Measurements from ENCODE around the gene KLK5. TPM values are rescaled to one million over a fixed set of nuclear protein-coding genes. Genes with fewer than 3 reads are reported as not detected.

KLK5 gene
- total RNA-seq (not detected in 2 replicates), polyA plus RNA-seq (not detected in 2 replicates), polyA minus RNA-seq (not detected in 2 replicates)
- not detected for total RNA-seq (2013)

- Mint-ChIP-seq H3K27ac (no peak within 1 kb of the TSS), H3K9me3 (ENCODE audit: insufficient read depth) (no peaks in the 10 kb centered on the region), H3K4me1 (no peaks in the 10 kb centered on the region), H3K27me3 (peaks cover 38% of the 10 kb centered on the region), H3K4me3 (no peak within 1 kb of the TSS)
- no peak for TF ChIP-seq EZH2 (IDR thresholded peaks at IDR 0.05; ENCODE audit: borderline replicate concordance, insufficient read depth, low read depth, low read length, poor library complexity, severe bottlenecking)
- TF ChIP-seq CTCF (IDR thresholded peaks at IDR 0.05): no peak
- H2AFZ ChIP-seq (ENCODE audit: insufficient read depth, low read depth, low read length, poor library complexity, severe bottlenecking): no peak within 1 kb of the TSS
- ATAC-seq (ENCODE audit: low read depth) (no peak), DNase-seq (no peak)
- H3K9me3 ChIP-seq (ENCODE audit: control extremely low read depth in 1 of 3, control insufficient read depth in 2 of 3, insufficient read depth in 1 of 3, low read length in 2 of 3): peaks cover 0 to 15% (median 0%) of the 10 kb centered on the region in 3 donors
- no peak within 1 kb of the TSS for H3K9ac ChIP-seq (ENCODE audit: low read length)
- H3K27me3 ChIP-seq (replicated peaks in 1 of 4; ENCODE audit: control extremely low read depth in 1 of 4, control insufficient read depth in 3 of 4, insufficient read depth in 4 of 4, low read length in 3 of 4): peaks cover 0 to 2% (median 0%) of the 10 kb centered on the region in 4 experiments
- POLR2A ChIA-PET: no interaction called here
- no peak within 1 kb of the TSS for H3K4me3 ChIP-seq (ENCODE audit: control extremely low read depth in 1 of 5, extremely low read depth in 1 of 5, insufficient read depth in 1 of 5, low read depth in 2 of 5, low read length in 4 of 5)
- WGBS (ENCODE audit: insufficient coverage): 37% methylated on average over 6 of the region's 7 CpGs
- H3K36me3 ChIP-seq (replicated peaks in 1 of 2; ENCODE audit: control extremely low read depth in 1 of 2, control insufficient read depth in 1 of 2, extremely low read depth in 1 of 2, insufficient read depth in 2 of 2, low read length in 1 of 2): no peaks in the 10 kb centered on the region
- no peak within 1 kb of the TSS for H3K4me2 ChIP-seq (replicated peaks; ENCODE audit: low read depth, low read length, poor library complexity, severe bottlenecking)
- no peaks in the 10 kb centered on the region for H4K20me1 ChIP-seq (ENCODE audit: control insufficient read depth, insufficient read depth, low read length, poor library complexity, severe bottlenecking)
- intact Hi-C loops (cut with micrococcal nuclease): no loop called here
- CTCF ChIA-PET: no interaction called here
- H3K4me1 ChIP-seq (ENCODE audit: control insufficient read depth in 2 of 2, insufficient read depth in 2 of 2, low read length in 2 of 2): no peaks in the 10 kb centered on the region
- no peak within 1 kb of the TSS for H3K27ac ChIP-seq (ENCODE audit: low read length in 2 of 2)
- no peaks in the 10 kb centered on the region for H3K79me2 ChIP-seq (ENCODE audit: control insufficient read depth, insufficient read depth, low read length)
Observed at GRCh38 chr19:50952910-50953309, at the start of gene KLK5. Gene KLK5, minus strand, starts transcription at chr19:50953038. Its CDS starts 381 bp downstream, at chr19:50952657.

- H3K4me3 ChIP-seq (ENCODE audit: control extremely low read depth in 1 of 5, extremely low read depth in 1 of 5, insufficient read depth in 1 of 5, low read depth in 2 of 5, low read length in 4 of 5): no peak overlapping the region
- ChIA-PET CTCF (no interaction called here), POLR2A (no interaction called here)
- no peak overlapping the region for H3K4me2 ChIP-seq (replicated peaks; ENCODE audit: low read depth, low read length, poor library complexity, severe bottlenecking)
- H3K9me3 ChIP-seq (ENCODE audit: control extremely low read depth in 1 of 3, control insufficient read depth in 2 of 3, insufficient read depth in 1 of 3, low read length in 2 of 3): peaks cover 0 to 33% (median 0%) of the 10 kb centered on the region in 3 donors
- Mint-ChIP-seq H3K27ac (no peak overlapping the region), H3K9me3 (ENCODE audit: insufficient read depth) (no peaks in the 10 kb centered on the region), H3K27me3 (peaks cover 35% of the 10 kb centered on the region), H3K4me1 (no peaks in the 10 kb centered on the region), H3K4me3 (no peak overlapping the region)
- no peak overlapping the region for H2AFZ ChIP-seq (ENCODE audit: insufficient read depth, low read depth, low read length, poor library complexity, severe bottlenecking)
- no peaks in the 10 kb centered on the region for H3K4me1 ChIP-seq (ENCODE audit: control insufficient read depth in 2 of 2, insufficient read depth in 2 of 2, low read length in 2 of 2)
- no peaks in the 10 kb centered on the region for H3K36me3 ChIP-seq (replicated peaks in 1 of 2; ENCODE audit: control extremely low read depth in 1 of 2, control insufficient read depth in 1 of 2, extremely low read depth in 1 of 2, insufficient read depth in 2 of 2, low read length in 1 of 2)
- intact Hi-C loops (cut with micrococcal nuclease): no loop called here
- TF ChIP-seq CTCF (IDR thresholded peaks at IDR 0.05): no peak
- no peak for TF ChIP-seq EZH2 (IDR thresholded peaks at IDR 0.05; ENCODE audit: borderline replicate concordance, insufficient read depth, low read depth, low read length, poor library complexity, severe bottlenecking)
- H3K9ac ChIP-seq (ENCODE audit: low read length): no peak overlapping the region
- peaks cover 0 to 28% (median 2%) of the 10 kb centered on the region in 4 experiments for H3K27me3 ChIP-seq (replicated peaks in 1 of 4; ENCODE audit: control extremely low read depth in 1 of 4, control insufficient read depth in 3 of 4, insufficient read depth in 4 of 4, low read length in 3 of 4)
- 65% methylated on average over 10 of the region's 12 CpGs for WGBS (ENCODE audit: insufficient coverage)
- ATAC-seq (ENCODE audit: low read depth) (no peak), DNase-seq (no peak)
- no peaks in the 10 kb centered on the region for H3K79me2 ChIP-seq (ENCODE audit: control insufficient read depth, insufficient read depth, low read length)
- H4K20me1 ChIP-seq (ENCODE audit: control insufficient read depth, insufficient read depth, low read length, poor library complexity, severe bottlenecking): no peaks in the 10 kb centered on the region
- no peak overlapping the region for H3K27ac ChIP-seq (ENCODE audit: low read length in 2 of 2)
Observed at GRCh38 chr19:51002089-51002532, 49.3 kb upstream of the KLK5 start.
